Activated CD4-positive, alpha-beta T cell treated with anti-CD3 and anti-CD28 coated beads for 4 hours (primary cell): ENCODE measurements around the gene HJURP.

Experiments used
- DNase-seq, 2 donors: peaks; one replicate each; pipeline ENCODE4 v3.0.0-alpha.2; 2020

The HJURP gene

GRCh38 chr2:233789554-233789953 is 64.8 kb downstream of the HJURP start:
- no peak for DNase-seq
